ENCODE measurements around the gene SPRR2B.
"Not testable (repeated sequence)": the region's sequence is repeated elsewhere in the genome, so short reads cannot be mapped to it uniquely, and the experiment has no call there.

Gene SPRR2B

GRCh38 chr1:153032677-153033308 lies 38.6 kb downstream of the SPRR2B start:
- DNase-seq (ENCODE audit: low read depth in 2 of 2): no peak

- DNase-seq (ENCODE audit: low read depth in 2 of 2): no peak
Measured at GRCh38 chr1:153032073-153032472, 39.3 kb downstream of the SPRR2B start.

DNA sequence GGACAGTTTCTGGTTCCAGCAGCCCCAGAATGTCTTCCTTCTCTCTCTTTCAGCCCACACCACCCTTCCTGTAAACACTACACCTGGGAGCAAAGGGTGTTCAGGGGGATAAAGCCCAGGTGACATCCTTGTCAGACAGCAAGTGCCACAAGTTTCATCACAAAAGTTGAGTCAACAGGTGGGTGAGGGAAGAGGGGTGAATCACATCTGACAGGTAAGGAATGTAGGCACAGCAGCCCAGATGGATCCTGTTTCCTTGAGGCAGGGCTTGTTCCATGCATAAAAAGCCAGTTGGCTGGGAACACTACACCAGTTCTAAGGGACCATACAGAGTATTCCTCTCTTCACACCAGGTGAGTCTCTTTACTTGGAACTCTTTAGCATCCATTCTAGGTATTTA lies 40.5 kb downstream of the SPRR2B start, which contains the start of gene SPRR1B:
Gene SPRR1B (plus strand): TSS at position 309 of the 400 bp plus-strand sequence. CDS start 1,143 bp downstream, outside the sequence.
- DNase-seq (ENCODE audit: low read depth in 2 of 2): no peak

GRCh38 chr1:153028766-153029165 lies 42.6 kb downstream of the SPRR2B start:
- DNase-seq (ENCODE audit: low read depth in 2 of 2): no peak

- no peak for DNase-seq (ENCODE audit: low read depth in 2 of 2)
Measured at GRCh38 chr1:153025797-153026196, 45.6 kb downstream of the SPRR2B start.

GRCh38 chr1:153024413-153024812 lies 47.0 kb downstream of the SPRR2B start:
- no peak for DNase-seq (ENCODE audit: low read depth in 2 of 2)

GRCh38 chr1:153023109-153023508 lies 48.3 kb downstream of the SPRR2B start:
- no peak for DNase-seq (ENCODE audit: low read depth in 2 of 2)

DNA sequence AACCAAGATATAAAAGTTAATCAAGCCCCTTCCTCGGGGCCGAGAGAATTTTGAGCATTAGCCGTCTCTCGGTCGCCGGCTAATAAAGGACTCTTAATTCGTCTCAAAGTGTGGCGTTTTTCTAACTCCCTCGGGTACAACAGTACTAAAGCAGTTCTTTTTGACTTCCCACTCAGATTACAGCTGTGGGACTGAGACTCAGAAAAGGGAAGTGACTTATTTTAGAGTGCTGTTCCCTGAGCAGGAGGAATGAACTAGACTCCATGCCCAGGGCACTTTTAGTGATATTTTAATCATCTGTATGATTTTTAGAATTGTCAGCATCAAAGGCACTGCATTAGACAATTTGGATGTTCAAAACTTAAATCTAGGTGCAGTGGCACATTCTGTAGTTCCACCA lies 49.1 kb downstream of the SPRR2B start:
- DNase-seq (ENCODE audit: low read depth in 2 of 2): not testable (repeated sequence)

DNA sequence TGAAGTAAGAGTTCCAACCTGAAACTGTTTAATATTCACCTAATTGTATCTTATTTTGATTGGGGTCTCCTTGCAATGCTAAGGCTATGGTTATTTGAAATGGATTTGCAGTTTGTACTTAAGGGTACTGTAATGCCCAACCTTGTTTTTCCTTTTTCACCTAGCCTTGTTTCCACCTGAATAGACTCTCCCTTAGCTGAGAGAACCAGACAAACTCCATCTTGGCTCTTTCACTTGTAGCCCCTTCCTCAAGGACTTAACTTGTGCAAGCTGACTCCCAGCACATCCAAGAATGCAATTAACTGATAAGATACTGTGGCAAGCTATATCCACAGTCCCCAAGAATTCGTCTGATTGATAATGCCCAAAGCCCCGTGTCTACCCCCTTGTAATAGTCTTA lies 49.6 kb downstream of the SPRR2B start:
- not testable (repeated sequence) for DNase-seq (ENCODE audit: low read depth in 2 of 2)
